ENCODE data around the gene FAM83F.

The FAM83F gene

DNA sequence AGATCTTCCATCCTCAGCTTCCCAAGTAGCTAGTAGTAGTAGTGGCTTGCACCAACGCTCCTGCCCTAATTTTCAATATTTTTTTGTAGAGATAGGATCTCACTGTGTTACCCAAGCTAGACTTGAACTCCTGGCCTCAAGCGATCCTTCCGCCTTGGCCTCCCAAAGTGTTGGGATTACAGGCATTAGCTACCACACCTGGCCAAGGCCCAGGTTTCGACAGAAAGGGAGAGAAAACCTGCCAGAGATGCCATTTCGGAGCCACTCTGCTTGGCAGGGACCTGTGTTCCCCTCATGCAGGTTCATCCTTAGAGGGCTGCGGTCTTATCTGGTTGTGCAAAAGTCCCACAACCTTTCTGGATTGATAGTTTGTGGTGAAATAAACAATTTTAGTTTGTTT, 41.4 kb downstream of the FAM83F start:
- no peak for DNase-seq (ENCODE audit: low read depth)

DNA sequence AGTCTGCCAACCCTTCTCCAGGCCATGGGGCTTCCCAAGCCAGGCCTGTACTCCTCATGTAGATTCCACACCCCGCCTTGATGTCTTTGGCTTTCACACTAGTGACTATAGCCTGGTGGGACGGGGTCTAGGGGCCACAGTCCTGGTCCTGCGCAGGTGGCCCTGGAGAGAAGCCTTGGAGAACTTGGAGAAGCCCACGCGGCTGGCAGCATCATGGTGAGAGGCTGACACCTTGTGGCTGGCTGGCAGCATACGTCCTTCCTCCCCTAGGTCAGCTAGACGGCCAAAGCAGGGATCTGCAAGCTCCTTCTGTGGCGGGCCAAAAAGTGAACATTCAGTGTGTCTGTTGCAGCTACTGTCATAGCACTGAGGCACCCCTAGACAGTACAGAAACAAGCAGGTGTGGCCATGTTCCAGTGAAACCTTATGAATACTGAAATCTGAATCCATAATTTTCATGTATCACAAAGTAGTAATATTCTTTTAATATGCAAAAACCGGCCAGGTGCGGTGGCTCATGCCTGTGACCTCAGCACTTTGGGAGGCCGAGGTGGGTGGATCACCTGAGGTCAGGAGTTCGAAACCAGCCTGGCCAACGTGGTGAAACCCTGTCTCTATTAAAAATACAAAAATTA, 42.0 kb downstream of the FAM83F start:
- no peak for DNase-seq (ENCODE audit: low read depth)

DNA sequence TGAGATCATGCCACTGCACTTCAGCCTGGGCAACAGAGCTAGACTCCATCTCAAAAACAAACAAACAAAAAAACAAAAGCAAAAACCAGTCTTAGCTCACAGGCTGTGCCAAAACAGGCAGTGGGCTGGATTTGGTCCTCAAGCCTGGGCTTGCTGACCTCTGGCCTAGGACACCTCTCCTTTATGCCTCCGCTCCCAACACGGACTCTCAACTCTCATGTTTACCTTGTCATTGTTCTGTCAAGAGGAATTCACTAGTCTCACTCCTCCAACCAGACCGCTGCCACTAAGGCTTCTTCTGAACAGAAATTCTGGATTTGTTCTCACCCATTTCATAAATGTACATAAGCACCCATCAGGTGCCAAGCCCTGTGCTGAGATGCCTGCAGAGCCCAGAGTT, 42.6 kb downstream of the FAM83F start:
- no peak for DNase-seq (ENCODE audit: low read depth)

DNA sequence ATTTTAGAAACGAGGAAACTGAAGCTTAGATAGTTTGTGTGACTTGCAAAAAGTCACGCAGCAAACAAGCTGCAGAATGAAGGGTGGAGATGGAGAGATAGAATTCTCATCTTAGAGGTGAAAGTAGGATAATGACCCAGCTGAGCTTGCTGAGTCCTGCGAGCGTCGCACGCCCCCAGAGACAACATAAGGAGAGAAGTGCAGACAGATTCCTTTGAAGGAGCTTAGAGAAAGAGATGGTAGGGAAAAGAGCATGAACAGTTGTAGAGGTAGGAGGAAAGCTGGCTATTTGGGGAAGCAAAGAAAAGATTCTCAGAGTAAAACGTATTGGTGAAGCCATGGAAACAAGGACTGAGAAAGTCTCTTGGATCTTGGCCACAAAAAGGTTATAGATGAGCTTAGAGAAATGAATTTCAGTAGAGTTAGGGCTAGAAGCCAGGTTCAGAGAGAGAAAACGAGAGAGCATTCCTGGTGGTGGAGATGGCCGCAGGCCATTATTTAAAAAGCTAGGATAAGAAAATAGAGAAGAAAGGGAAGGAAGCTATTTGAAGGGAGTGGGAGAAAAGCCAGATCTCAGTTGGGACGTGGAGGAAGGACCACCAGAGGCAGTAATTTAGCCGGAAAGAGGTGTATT, 44.8 kb downstream of the FAM83F start:
- DNase-seq (ENCODE audit: low read depth), result no peak

DNA sequence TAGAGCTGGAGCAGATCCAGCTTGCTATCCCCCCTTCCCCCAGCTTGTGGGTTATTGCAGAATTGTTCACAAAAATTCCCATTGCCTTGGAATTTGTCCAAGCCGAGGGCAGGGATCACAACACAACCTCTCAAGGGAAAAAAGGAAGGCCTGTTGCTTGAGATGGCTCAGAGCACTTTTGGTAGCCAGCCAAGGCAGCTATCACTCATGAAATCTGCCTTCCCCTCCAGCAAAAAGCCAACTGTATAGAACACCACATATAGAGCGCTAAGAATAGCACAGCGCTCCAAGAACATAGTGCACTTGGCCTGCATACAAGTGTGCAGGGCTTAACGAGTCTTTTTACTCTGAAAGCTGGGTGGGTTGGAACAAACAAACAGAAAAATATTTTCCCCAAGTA, 46.2 kb downstream of the FAM83F start:
- DNase-seq (ENCODE audit: low read depth), result no peak

DNA sequence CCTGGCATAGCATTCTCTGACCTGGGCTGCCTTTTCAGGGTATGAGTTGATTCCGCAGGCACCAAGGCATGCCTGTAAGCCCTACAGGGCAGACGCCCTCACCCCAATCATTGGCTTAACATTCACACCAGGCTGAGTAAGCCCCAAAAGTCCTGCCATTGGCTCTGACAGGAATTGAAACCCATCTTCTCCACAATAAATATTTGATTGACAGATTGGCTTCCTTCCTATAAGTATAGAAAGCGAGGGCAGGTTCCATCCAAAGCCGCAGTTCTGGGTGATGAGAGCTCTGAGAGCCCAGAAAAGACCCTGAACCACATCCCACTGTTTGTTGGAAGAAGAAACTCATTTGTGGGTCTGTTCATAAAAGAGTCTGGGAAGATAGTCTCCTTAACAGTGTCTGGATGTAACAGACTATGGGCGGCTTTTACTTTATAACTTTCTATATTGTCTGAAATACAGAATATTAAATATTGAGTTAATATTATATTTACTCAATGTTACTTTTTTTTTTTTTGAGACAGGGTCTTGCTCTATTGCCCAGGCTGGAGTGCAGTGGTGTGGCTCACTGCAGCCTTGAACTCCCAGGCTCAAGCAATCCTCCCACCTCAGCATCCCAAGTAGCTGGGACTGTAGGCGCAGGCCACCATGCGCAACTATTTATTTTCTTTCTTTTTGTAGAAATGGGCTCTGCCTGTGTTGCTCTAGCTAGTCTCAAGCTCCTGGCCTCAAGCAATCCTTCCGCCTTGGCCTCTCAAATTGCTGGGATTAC, 46.8 kb downstream of the FAM83F start:
- no peak for DNase-seq (ENCODE audit: low read depth)

DNA sequence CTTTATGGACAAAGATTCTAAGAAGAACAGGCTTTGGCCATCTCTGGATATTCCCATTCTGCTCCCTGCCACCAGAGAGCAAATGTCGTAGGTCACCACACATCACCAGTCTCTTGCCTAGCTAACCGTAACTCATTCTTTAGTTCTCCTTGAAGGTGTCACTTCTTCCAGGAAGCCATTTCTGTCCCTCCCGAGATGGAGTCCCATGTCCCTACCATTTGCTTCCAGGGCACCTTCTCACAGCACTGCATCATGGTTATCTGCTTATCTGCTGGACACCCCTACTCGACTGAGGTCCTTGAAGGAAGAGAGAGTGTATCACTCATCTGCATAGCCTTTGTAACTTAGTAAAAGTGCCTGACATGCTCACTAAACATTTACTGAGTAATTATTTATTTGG, 47.6 kb downstream of the FAM83F start:
- DNase-seq (ENCODE audit: low read depth), result no peak

DNA sequence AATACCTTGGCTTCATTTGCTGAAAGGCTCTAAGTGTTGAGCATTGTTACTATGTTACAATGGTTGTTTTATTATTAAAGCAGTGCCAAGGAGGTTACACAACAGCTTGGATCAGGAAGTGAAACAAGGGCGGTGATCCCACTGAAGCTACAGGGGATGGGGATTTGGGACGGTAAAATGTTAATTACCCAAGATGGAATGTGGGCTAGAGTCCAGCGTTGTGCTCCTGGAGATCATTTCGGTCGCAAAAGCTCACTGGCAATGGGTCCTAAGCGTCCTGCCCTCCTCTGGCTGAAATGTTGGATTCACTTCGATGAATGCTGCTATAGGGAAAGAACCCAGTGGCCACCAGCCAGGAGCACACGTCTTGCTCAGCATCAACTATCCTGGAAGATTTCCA, 48.3 kb downstream of the FAM83F start:
- DNase-seq (ENCODE audit: low read depth), result no peak

DNA sequence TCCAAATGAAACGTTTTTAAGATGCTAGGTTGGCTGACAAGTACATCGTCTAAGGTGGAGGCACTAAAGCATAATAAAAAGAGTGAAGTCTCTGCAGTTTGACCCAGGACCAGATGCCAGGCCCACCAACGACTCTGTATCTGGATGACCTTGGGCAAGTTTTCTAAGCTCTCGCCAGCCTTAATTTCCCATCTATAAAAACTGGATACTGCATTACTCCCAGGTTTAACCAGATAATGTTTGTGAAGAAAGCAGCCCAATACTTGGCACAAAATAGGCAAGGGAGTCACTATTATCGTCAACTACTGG, 49.0 kb downstream of the FAM83F start:
- no peak for DNase-seq (ENCODE audit: low read depth)

DNA sequence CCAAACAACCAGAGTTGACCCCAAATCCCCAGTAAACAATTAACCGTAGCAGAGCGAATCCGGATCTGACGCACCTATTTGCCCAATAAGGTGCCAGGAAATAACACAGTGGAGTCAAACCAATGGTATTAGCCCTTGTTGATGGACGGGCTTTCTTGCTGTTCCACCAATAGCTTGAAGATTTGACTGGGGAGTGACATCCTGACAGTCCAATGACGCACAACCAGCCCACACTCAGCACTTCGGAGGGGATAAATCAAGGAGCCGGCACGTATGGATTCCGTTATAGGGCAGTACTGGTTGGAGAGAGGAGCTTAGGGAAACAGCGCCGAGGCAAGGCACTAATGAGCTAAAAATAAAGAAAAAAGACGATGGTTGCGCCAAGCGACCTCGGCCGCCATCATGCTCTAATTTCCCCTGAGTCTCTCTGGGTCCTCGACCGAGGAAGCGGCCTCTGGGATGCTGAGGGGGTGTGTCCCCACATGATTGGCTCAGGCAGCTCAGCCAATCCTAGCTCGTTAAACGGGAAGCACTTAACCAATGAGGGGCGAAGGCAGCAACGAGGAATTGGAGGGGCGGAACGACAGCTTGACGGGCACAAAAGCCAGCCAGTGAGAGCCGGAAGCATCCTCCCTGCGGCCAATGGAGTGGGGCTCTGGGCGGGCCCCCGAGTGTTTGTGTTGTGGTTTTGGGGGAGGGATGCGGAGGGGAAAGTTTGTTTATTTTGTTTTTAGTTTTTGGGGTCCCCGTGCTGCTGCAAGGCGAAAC, 49.5 kb downstream of the FAM83F start:
- peak; percentile 98 for DNase-seq (ENCODE audit: low read depth)

DNA sequence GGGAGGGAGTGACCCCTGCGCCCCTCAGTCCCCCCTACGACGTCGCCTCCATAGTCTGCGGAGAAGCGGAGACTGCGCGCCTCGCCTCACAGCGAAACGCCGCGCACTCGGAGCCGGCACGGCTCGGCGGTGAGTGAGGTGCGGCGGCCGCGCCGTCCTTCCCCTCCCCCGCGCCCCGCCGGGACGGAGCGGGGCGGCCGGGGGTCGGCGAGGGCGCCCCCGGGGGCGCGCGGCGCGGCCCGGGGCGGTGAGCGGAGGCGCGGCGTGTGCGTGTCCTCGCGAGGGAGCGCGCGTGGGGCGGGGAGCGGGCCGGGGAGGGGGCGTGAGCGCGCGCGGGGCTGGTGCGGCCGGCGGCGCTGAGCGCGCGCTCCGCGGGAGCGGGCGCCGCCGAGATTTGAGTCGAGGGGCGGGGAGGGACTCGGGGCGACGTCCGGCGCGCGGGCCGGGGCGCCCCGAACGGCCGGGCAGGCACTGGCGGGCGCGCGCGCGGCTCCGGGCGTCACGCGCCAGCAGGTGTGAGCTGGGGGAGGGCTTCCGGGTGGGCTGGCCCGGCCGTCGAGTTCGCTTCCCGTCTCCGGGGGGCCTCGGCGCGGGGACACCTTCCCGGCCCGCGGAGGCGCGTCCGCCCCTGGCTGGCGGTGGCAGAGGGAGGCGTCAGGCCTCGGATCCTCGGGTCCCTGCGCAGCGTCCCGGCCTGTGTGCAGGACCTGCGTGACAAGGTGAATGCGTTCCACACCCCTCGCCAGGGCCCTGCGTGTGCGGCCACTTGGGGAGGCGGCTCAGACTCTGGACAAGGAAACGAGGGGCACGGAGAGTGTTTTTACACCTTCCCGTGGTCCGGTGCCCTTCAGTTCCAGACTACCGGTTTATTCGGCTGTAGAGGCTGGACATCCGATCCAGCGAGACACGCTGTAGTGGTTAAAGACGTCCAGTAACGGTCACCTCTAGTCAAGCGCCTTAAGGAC, 50.4 kb downstream of the FAM83F start:
- DNase-seq (ENCODE audit: low read depth), result peak; percentile 65

DNA sequence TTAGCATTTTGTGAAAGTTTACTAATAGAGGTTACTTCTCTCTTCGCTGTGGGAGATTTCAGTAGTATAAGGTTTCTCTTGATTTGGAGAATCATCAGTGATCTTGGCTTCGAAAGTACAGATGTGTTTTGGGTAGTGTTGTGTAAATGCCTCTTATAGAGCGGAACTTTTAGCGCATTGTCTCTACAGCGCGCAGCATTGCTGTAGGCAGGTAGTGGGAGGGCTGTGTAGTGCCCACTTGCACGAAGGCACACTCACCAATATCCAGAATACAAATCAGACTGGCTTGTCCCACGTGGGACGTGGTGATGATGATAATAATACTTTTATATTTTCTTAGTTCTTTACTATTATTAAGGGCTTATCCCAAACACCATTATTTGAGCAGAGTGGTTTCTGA, 51.4 kb downstream of the FAM83F start:
- no peak for DNase-seq (ENCODE audit: low read depth)

DNA sequence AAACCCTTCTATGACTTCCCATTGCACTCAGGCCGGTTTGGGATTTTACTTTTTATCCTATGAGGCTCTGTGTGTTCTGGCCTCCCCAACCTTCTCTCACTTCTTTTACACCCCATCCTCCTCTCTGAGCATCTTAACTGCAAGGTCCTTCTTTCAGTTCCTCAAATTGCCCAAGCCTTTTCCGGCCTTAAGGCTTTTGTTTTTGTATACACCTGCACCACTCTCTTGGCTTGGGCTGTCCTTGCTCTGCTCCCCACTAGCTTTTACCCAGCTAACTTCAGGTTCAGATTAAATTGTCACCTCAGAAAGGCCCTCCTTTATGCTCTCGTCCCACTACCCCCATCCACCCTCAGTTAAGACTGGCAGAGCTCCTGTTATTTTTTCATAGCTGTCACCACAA, 55.5 kb downstream of the FAM83F start:
- DNase-seq (ENCODE audit: low read depth), result no peak

DNA sequence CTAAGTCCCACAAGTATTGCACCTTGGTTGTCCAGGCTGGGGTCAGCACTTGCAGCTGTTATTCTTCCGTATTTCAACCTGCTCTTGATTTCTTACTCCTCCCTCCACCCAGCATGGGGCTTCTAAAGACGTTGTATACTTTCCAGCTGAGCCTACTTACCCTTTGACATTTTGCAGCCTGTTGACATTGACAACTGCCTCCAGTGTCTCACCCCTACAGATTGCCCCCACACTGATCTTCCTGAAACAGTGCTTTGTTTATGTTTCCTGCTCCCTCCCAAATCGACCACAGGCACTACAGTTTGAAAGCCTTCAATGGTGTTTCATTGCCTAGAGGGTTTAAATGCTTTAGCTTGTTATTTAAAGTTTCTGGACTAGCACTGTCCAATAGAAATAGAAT, 56.6 kb downstream of the FAM83F start:
- no peak for DNase-seq (ENCODE audit: low read depth)

DNA sequence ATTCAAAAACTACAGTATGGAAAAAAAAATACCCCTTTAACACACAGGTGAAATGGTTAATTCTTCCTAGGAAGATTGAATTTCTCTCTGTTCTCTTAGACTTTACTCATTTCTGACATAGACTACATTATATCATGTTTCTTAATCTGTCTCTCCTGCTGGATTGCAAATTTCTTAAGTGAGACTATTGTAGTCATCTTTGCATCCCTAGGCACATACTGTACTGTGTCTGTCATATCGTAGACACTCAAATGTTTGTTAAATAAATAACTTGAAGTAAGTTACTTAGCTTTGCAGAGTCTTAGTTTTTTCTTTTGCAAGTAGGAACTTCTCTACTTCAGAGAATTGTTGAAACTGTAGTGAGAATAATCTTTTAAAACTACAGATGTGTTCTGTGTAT, 58.7 kb downstream of the FAM83F start:
- DNase-seq (ENCODE audit: low read depth), result no peak

DNA sequence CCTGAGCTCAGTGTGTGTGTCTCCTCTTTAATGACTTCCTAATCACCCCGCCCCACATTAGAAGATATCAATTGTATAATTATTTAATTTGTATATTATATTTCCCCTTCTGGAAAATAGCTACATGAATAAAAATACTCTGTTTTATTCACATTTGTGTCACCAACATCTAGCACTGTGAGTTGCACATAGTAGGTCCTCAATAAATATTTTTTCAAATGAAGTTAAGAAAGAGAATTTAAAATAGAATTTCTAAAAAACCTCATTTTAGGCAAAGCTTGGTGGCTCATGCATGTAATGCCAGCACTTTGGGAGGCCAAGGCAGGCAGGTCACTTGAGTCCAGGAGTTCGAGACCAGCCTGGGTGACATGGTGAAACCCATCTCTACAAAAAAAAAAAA, 59.7 kb downstream of the FAM83F start:
- no peak for DNase-seq (ENCODE audit: low read depth)

DNA sequence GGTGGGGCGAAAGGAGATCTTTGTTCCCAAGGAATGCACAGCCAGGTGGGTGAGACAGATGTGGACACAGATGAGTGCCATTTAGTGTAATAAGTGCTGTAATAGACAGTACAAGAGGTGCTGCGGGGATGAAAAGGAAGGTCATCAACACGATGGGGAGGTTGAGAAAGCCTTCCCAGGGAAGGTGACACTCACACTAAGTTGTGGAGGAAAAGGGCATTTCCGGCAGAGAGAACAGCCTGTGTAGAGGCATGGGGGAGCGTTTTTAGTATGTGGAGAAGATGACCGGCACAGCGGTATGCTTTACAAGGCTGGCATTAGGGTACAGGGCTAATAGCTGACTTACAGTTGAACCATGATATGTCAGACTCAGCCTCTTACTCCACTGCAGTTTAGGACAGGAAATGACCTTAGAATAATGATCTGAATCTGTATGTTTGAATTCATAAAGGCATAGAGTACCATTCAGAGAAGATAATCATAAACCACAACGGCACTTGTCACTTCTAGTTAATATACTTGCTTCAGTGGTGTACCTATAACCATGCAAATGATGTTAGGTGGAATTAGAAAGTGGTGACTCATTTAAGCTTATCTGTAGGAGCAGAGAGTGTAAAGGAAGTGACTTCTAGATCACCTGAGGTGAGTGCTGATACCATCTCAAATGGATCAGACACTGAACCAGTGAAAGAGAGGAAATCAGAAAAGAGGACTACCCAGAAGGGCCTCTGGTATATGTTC, 60.6 kb downstream of the FAM83F start:
- no peak for DNase-seq (ENCODE audit: low read depth)

DNA sequence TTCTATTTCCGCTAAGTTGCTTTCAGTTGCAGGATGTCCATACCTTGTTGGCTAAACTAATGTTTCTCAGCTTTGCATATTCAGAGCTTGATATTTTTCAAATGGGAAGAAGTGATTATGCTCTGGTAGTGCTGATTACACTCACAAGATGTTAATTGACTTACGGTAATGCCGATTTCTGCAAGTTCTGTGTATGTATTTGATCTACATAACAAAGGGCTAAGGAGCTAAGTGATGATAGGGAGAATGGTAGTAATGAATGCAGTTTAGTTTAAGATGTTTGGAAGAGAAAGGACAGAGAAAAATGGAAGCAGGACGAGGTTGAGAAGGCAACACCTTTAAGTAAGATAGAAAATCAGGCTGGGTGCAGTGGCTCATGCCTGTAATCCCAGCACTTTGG, 61.4 kb downstream of the FAM83F start:
- no peak for DNase-seq (ENCODE audit: low read depth)

DNA sequence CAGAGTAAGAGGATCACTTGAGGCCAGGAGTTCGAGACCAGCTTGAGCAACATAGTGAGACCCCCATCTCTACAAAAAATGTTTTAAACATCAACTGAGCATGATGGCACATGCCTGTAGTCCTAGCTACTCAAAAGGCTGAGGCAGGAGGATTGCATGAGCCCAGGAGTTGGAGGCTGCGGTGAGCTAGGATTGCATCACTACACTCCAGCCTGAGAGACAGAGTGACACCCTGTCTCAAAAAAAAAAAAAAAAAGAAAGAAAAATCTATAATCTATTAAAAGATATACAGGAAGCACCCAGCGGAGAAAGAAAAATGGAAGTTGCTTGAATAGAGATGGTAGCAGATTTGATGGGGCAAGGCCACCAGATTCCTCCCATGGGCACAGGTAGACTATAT, 61.8 kb downstream of the FAM83F start:
- DNase-seq (ENCODE audit: low read depth), result no peak

DNA sequence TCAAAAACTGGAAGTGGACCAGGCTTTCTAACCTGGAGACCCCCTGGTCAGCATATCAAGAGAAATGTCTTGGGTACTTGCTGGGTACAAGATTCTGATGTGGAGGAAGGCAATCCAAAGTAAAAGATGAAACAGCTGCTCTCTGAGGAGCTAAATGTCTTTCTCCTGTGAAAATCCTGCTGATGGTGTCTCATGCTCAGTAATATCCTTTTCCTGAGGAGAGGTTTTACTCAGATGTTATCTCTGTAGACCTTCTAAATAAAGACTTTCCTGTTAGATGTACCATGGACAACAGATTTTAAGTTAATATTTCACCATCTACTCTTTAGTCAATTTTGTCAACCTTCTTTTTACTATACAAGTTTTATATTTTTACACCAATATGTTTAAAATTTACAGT, 62.9 kb downstream of the FAM83F start:
- no peak for DNase-seq (ENCODE audit: low read depth)

DNA sequence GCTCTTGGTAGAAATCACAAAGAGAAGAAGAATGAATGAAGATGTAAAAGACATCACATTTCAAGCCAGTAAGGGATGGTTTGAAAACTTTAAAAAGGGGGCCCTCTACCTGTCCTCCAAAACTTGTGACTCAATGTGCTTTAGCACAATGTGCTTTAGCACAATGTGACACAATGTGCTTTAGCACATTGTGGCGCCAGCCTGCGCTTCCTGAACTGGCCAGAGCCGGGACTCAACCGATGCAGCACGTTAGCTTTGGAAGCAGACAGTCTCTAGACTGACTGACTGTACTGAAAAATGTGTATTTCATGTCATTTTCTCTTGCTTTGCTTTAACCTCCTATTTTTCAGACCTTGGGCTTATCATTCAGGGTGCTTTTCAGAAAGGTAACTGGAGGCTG, 63.5 kb downstream of the FAM83F start:
- DNase-seq (ENCODE audit: low read depth), result no peak

Measured in stimulated activated CD8-positive, alpha-beta memory T cell treated with anti-CD3 and anti-CD28 coated beads, Interleukin-7, amount 100 ng/mL, for 24 hours (primary cell).